HCT116 (cell line): ENCODE results near the gene NINJ1.

ENCODE experiments used
- CEBPB ChIP-seq: IDR thresholded peaks from 2 replicates; pipeline ENCODE4 v1.6.1; 2012; ENCODE audit warnings: low read depth
- EGR1 ChIP-seq: IDR thresholded peaks from 2 replicates; pipeline ENCODE4 v1.6.1; 2012; ENCODE audit warnings: low read depth
- EZH2 ChIP-seq: fragments of 200-600 bp; sonication (generic); IDR thresholded peaks from 2 replicates; pipeline ENCODE4 v1.6.1; 2017; ENCODE audit warnings: antibody characterized with exemption, mixed run types
- POLR2A ChIP-seq: IDR thresholded peaks from 2 replicates; pipeline ENCODE4 v1.7.0; 2011; ENCODE audit warnings: borderline replicate concordance; ENCODE audit not compliant: insufficient read depth, insufficient read length; ENCODE audit errors: extremely low read depth
- POLR2AphosphoS5 ChIP-seq: IDR thresholded peaks from 2 replicates; pipeline ENCODE4 v1.6.1; 2011; ENCODE audit warnings: mild to moderate bottlenecking, low read depth, low read length, moderate library complexity
- YY1 ChIP-seq: IDR thresholded peaks from 2 replicates; pipeline ENCODE4 v1.6.1; 2011; ENCODE audit warnings: low read length, low read depth, moderate library complexity, mild to moderate bottlenecking; ENCODE audit not compliant: insufficient replicate concordance; ENCODE audit errors: extremely low read depth
- TF ChIP-seq, protein P1 (sequence below), 3 experiments: fragments of 200-600 bp in 1 of 3; sonication (generic) in 1 of 3; IDR thresholded peaks in 2 of 3; conservative IDR thresholded peaks in 1 of 3; 2 replicates each; pipeline ENCODE4 v1.5.1; 2012 to 2017; ENCODE audit warnings: low read depth in 2 of 3, low read length in 2 of 3, antibody characterized with exemption in 1 of 3, borderline replicate concordance in 1 of 3, control low read depth in 1 of 3, mild to moderate bottlenecking in 1 of 3, mixed read lengths in 1 of 3, mixed run types in 1 of 3, moderate library complexity in 1 of 3; ENCODE audit not compliant: insufficient read depth in 1 of 3
- TF ChIP-seq, protein P2 (sequence below): IDR thresholded peaks from 2 replicates; pipeline ENCODE4 v1.6.1; 2012
- TF ChIP-seq, protein P3 (sequence below): IDR thresholded peaks from 2 replicates; pipeline ENCODE4 v1.6.1; 2012; ENCODE audit warnings: low read depth

DNA sequence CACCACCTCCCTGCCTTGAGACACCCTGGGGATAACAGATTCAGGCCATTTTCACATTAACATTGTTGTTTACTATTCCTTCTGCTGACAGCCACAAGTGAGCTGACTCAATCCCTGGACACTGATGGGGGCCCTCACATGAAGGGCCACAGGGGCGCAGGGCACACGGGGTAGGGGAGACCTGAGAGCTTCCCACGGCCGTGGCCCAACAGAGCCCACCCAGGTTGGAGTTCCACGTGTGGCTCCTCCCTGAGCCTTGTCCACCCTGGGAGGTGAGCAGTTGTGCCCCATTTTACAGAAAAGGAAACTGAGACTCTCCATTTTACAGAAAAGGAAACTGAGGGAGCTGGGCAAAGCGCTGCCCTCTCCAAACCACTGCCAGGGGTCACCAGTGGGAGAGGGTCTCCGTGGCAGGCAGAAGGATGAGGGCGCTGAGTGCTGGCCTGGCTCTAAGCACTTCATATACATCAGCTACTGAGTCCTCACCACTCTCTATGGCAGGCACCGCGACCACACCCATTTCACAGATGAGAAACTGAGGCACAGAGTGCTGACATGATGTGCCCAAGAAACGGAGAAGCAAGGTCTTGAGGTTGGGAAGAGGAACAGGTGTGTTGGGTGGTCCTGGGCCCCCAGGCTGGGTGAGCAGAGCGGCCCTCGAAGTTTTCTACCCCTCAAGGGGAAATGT, 2.3 kb downstream of the NINJ1 start:
- no peak for TF ChIP-seq POLR2A
- TF ChIP-seq, protein P1, sequence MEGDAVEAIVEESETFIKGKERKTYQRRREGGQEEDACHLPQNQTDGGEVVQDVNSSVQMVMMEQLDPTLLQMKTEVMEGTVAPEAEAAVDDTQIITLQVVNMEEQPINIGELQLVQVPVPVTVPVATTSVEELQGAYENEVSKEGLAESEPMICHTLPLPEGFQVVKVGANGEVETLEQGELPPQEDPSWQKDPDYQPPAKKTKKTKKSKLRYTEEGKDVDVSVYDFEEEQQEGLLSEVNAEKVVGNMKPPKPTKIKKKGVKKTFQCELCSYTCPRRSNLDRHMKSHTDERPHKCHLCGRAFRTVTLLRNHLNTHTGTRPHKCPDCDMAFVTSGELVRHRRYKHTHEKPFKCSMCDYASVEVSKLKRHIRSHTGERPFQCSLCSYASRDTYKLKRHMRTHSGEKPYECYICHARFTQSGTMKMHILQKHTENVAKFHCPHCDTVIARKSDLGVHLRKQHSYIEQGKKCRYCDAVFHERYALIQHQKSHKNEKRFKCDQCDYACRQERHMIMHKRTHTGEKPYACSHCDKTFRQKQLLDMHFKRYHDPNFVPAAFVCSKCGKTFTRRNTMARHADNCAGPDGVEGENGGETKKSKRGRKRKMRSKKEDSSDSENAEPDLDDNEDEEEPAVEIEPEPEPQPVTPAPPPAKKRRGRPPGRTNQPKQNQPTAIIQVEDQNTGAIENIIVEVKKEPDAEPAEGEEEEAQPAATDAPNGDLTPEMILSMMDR (IDR thresholded peaks at IDR 0.05 in 2 of 3, conservative IDR thresholded peaks at IDR 0.05 in 1 of 3; ENCODE audit: borderline replicate concordance in 1 of 3, insufficient read depth in 1 of 3, low read depth in 2 of 3, low read length in 2 of 3): no peak
- TF ChIP-seq, protein P2, sequence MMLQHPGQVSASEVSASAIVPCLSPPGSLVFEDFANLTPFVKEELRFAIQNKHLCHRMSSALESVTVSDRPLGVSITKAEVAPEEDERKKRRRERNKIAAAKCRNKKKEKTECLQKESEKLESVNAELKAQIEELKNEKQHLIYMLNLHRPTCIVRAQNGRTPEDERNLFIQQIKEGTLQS: no peak
- no peak for TF ChIP-seq EZH2
- TF ChIP-seq, protein P3, sequence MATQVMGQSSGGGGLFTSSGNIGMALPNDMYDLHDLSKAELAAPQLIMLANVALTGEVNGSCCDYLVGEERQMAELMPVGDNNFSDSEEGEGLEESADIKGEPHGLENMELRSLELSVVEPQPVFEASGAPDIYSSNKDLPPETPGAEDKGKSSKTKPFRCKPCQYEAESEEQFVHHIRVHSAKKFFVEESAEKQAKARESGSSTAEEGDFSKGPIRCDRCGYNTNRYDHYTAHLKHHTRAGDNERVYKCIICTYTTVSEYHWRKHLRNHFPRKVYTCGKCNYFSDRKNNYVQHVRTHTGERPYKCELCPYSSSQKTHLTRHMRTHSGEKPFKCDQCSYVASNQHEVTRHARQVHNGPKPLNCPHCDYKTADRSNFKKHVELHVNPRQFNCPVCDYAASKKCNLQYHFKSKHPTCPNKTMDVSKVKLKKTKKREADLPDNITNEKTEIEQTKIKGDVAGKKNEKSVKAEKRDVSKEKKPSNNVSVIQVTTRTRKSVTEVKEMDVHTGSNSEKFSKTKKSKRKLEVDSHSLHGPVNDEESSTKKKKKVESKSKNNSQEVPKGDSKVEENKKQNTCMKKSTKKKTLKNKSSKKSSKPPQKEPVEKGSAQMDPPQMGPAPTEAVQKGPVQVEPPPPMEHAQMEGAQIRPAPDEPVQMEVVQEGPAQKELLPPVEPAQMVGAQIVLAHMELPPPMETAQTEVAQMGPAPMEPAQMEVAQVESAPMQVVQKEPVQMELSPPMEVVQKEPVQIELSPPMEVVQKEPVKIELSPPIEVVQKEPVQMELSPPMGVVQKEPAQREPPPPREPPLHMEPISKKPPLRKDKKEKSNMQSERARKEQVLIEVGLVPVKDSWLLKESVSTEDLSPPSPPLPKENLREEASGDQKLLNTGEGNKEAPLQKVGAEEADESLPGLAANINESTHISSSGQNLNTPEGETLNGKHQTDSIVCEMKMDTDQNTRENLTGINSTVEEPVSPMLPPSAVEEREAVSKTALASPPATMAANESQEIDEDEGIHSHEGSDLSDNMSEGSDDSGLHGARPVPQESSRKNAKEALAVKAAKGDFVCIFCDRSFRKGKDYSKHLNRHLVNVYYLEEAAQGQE: no peak
- no peak for TF ChIP-seq YY1
- TF ChIP-seq POLR2AphosphoS5: no peak
- TF ChIP-seq EGR1: no peak
- TF ChIP-seq CEBPB: no peak
